Esophagus muscularis mucosa (tissue), 4 donors: ENCODE measurements around the gene KCNJ18.
"Not testable (repeated sequence)": the region's sequence is repeated elsewhere in the genome, so short reads cannot be mapped to it uniquely, and the experiment has no call there.

Experiments used
- EP300 ChIP-seq: sonication (generic); formaldehyde crosslinking; IDR thresholded peaks from one replicate; pipeline ENCODE4 v1.6.1; 2017; ENCODE audit warnings: antibody characterized with exemption
- POLR2A ChIP-seq: fragments of 450-650 bp; IDR thresholded peaks from one replicate; pipeline ENCODE4 v1.6.1; 2017; ENCODE audit warnings: antibody characterized with exemption, moderate library complexity, mild to moderate bottlenecking, low read depth
- POLR2AphosphoS5 ChIP-seq, 2 donors: sonication (generic); formaldehyde crosslinking; IDR thresholded peaks; one replicate each; pipeline ENCODE4 v1.6.1; 2017; ENCODE audit warnings: antibody characterized with exemption in 2 of 2
- TF ChIP-seq, protein P1 (sequence below), 3 experiments: fragments of 200-600 bp in 2 of 3; fragments of 450-650 bp in 1 of 3; sonication (generic) in 2 of 3; IDR thresholded peaks; one replicate each; pipeline ENCODE4 v1.5.1; 2017 to 2019; ENCODE audit warnings: antibody characterized with exemption in 3 of 3, mild to moderate bottlenecking in 2 of 3, moderate library complexity in 1 of 3

GRCh38 chr17:21702521-21702920, 10.2 kb downstream of the KCNJ18 start:
- TF ChIP-seq, protein P1, sequence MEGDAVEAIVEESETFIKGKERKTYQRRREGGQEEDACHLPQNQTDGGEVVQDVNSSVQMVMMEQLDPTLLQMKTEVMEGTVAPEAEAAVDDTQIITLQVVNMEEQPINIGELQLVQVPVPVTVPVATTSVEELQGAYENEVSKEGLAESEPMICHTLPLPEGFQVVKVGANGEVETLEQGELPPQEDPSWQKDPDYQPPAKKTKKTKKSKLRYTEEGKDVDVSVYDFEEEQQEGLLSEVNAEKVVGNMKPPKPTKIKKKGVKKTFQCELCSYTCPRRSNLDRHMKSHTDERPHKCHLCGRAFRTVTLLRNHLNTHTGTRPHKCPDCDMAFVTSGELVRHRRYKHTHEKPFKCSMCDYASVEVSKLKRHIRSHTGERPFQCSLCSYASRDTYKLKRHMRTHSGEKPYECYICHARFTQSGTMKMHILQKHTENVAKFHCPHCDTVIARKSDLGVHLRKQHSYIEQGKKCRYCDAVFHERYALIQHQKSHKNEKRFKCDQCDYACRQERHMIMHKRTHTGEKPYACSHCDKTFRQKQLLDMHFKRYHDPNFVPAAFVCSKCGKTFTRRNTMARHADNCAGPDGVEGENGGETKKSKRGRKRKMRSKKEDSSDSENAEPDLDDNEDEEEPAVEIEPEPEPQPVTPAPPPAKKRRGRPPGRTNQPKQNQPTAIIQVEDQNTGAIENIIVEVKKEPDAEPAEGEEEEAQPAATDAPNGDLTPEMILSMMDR (IDR thresholded peaks at IDR 0.05): not testable (repeated sequence)
- not testable (repeated sequence) for TF ChIP-seq POLR2A; EP300; POLR2AphosphoS5 (IDR thresholded peaks at IDR 0.05)
